Fibroblast of skin of right biceps (primary cell): ENCODE measurements around the gene CMTM8.
"Not testable (repeated sequence)": the region's sequence is repeated elsewhere in the genome, so short reads cannot be mapped to it uniquely, and the experiment has no call there.

ENCODE experiments used
- DNase-seq: peaks from one replicate; pipeline ENCODE4 v3.0.0-alpha.2; 2013

The CMTM8 gene

GRCh38 chr3:32387512-32387911, 149.0 kb downstream of the CMTM8 start:
- no peak for DNase-seq

DNA sequence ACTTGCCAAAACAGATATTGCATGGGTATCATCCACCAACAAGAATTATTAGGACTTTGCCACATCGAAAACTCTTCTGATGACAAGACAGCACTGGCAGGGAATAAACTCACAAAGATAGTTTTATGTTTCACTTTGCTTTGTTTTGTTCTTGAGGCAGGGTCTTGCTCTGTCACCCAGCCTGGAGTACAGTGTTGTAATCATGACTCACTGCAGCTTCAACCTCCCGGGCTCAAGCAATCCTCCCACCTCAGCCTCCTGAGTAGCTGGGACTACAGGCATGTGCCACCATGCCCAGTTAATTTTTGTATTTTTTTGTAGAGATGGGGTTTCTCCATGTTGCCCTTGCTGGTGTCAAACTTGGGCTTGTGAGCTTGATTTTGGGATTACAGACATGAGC, 151.1 kb downstream of the CMTM8 start:
- DNase-seq: not testable (repeated sequence)

- peak; percentile 64 for DNase-seq
Measured at GRCh38 chr3:32391643-32392535, 153.4 kb downstream of the CMTM8 start, which contains the start of gene CMTM7. Gene CMTM7 (plus strand): TSS chr3:32391853. CDS start chr3:32391907, 54 bp downstream.

DNA sequence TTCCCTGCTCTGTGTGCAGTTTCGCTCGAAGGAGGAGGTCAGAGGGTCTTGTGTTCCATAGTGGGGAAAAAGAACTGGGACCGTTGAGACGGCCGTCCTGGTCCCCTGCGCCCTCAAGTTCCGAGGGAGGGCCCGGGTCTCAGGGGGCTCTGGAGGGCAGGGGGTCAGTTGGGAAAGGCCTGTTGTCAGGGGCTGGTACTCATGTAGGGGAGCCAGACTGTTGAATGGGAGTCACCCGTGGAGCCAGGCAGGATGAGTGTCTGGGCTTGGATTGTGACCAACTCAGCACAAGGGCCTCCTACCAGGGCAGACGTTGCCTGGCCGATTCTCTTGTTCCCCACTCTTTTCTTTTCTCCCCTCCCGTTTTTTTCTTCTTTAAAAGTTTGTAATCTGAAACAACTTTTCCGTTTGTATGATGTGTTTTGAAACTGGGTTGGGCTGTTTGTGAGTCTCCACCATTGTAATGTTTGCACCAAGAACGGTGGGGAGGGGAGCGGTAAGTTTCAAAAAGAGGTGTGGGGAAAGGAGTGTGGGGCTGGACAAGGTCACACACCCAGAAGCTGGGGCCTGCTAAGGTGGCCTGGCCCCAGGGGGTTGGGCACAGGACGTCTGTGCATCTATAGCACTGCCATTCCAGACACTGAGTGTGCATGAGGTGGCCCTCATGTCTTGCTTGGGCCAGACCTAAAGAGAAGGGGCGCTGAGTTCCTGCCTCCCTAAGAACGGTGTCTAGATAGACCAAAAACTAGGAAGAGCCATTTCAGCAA, 154.2 kb downstream of the CMTM8 start:
- peak; percentile 65 for DNase-seq

- no peak for DNase-seq
Measured at GRCh38 chr3:32395496-32395895, 157.0 kb downstream of the CMTM8 start.

GRCh38 chr3:32397941-32398340, 159.5 kb downstream of the CMTM8 start:
- no peak for DNase-seq

DNA sequence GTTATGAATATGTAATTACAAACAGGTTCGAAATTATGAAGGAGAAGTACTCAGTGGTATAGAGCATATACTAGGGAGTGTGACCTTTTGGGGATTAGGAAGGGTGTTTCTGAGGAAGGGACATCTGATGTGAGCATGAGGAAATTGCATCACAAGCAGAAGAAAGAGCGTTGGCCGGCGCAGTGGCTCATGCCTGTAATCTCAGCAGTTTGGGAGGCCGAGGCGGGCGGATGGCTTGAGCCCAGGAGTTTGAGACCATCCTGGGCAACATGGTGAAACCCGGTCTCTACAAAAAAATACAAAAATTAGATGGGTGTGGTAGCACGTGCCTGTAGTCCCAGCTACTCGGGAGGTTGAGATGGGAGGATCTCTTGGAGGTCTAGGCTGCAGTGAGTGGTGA, 160.1 kb downstream of the CMTM8 start:
- DNase-seq: no peak

DNA sequence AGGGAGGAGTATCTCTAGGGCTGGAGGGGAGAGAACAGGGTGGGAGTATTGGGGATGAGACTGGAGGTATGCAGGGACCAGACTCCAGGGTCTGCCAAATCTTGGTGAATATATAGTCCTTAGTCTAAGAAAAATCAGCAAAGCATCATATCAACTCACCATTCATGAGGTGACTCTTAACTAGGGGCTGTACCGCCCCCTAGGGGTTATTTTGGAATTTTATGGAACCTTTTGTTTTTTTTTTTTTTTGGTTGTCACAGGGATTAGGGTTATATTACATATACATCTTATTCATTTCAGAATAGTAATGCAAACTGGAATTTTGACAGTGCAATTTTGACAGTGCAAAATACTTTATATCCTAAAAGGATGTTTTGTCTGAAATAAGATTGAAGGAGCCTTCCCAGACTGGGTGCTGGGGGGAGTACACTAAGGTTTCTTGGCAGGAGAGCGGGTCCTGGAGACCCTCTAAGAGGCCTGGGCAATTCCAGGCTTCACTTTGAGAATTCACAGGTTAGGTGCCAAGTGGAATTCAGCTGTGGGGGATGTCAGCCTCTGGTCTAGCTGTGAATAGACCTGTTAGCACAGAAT, 160.6 kb downstream of the CMTM8 start:
- peak; percentile 56 for DNase-seq

- DNase-seq: no peak
Measured at GRCh38 chr3:32401126-32401525, 162.6 kb downstream of the CMTM8 start.

- DNase-seq: peak; percentile 72
Measured at GRCh38 chr3:32401556-32402081, 163.1 kb downstream of the CMTM8 start.

GRCh38 chr3:32403663-32404062, 165.2 kb downstream of the CMTM8 start:
- no peak for DNase-seq

DNA sequence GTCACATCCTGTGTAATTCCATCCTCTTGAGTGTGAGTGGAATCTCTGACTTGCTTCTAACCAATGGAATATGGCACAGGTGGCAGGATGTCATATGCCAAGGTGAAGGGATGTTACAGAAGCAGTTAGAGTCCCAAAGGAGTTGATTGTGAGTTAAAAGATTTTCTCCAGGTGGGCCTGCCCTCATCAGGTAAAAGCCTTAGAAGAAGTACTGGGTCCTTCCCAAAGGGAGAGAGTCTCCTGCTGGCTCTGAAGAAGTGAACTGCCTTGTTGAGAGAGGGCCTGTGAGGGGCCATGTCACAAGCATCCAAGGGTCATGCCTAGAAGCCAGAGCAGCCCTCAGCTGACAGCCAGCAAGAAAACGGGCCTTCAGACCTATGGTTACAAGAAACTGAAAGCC, 166.2 kb downstream of the CMTM8 start:
- no peak for DNase-seq

- DNase-seq: peak; percentile 21
Measured at GRCh38 chr3:32405155-32405554, 166.7 kb downstream of the CMTM8 start.

- no peak for DNase-seq
Measured at GRCh38 chr3:32405711-32406323, 167.3 kb downstream of the CMTM8 start.

GRCh38 chr3:32406486-32407408, 168.3 kb downstream of the CMTM8 start:
- DNase-seq: no peak

DNA sequence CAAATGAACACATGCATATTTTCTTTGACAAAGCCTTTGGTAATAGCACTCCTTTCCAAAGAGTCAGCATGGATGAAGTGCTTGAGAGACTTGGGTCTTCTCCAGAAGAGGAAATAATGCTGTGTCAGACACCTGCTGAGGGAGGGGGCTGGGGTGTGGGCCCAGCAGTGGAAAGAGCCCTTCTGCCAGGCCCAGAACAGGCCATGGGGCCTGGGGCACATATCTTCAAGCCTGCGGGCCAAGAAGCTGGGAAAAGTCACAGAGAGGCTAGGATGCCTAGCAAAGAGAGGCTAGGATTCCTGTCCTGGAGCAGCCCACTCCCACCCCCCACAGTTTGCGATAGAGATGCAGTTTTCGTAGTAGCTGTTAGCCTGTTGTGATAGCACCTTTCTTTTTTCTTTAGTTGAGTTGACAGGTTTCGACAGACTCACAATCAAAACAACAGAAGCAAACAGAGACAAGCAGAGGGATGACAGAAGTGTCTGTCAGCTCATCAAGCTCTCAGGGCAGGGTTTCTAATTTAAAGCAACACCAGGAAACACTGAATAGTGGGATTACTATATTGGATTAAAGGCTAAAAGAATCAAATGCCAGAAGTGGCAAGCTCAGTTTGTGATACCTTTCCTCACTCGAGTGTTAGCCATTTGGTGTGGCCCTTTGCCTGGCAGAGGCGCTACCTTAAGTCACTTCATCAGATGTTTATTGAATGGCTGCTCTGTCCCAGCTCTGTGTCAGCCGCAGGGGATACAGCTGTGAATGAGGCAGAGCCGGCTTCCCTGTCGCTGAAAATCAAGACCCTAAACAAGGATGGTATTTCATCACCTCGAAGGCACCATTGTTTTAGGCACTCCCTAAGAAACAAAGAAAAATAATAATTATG, 172.1 kb downstream of the CMTM8 start:
- DNase-seq: no peak

DNA sequence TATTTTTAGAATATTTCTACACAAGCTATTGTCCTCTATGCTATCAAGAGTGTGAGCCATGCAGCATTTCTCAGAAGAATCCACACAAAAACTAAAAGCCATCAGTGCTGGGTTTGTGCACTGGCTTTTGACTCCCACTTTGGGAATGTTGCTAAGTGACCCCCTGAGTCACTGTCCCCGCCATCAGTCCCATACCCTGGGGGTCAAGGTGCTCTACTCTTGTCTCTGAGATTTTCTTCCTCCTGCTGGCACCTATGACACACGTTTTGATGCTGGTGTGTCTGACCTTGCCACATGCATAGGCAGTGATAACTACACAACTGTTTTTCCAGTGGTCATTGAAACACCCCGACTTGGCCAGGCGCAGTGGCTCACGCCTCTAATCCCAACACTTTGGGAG, 173.0 kb downstream of the CMTM8 start:
- no peak for DNase-seq

DNA sequence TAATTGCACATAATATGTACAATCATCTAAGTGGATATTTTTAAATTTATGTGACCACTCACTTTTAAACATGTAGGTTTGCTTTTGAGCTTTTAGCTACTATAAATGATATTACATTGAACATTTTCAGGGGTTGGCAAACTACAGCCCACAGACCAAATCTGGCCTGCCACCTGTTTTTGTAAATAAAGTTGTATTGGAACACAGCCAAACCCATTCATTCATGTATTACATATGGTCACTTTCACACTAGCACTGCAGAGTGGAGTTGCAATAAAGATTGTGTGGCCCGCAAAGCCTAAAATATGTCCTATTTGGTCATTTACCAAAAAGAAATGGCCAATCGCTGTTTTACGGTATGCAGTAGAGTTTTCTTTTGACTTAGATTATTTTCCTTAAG, 174.4 kb downstream of the CMTM8 start:
- DNase-seq: no peak

DNA sequence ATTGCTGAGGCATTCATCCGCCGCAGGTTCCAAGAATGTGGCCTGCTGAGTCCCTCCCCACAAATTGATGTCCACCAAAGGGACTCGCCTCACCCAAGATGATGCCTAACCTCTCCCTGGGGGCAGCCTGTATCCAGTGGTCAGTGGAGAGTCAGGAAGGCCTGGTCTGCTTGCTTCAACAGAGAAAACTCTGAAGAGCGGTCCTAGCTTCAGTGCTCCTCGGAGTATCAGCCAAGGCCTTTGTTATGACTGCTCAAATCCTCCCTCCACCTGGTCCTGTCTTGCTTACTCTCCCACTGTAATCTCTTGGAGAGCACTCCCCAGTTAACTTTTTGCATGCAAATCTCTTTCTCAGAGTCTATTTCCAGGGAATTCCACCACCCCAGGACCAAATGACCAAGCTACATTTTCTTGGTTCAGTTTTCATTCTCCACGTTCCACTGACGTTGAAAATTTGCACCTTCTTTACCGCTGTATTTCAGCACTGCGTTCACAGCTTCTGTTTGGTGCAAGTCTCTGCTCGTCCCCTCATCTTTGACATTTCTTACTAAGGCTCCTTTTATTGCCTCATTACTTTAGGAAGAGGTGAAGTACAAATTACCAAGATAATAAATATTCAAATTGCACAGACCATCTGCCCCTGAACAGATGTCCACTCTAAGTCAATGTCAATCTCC, 175.5 kb downstream of the CMTM8 start:
- no peak for DNase-seq
